ENCODE data around the gene FRMD4B.

DNA sequence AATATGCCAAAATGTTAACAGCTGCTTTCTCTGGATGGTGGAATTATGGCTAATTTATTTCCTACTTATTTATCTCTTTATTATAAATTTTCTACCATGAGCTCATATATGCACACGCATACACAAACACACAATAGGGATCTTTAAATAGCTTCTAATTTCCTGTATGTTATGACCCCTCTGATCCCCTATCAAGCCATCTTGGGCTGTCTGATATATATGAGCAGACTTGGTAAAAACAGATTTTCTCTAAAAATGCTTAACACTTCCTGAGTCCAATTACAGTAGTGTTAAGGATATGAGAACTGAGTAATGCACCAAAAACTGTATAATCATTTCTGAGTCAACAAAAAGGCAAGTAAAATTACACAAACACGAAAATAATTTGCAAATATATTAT, 211.4 kb downstream of the FRMD4B start:
- TF ChIP-seq, protein P1, sequence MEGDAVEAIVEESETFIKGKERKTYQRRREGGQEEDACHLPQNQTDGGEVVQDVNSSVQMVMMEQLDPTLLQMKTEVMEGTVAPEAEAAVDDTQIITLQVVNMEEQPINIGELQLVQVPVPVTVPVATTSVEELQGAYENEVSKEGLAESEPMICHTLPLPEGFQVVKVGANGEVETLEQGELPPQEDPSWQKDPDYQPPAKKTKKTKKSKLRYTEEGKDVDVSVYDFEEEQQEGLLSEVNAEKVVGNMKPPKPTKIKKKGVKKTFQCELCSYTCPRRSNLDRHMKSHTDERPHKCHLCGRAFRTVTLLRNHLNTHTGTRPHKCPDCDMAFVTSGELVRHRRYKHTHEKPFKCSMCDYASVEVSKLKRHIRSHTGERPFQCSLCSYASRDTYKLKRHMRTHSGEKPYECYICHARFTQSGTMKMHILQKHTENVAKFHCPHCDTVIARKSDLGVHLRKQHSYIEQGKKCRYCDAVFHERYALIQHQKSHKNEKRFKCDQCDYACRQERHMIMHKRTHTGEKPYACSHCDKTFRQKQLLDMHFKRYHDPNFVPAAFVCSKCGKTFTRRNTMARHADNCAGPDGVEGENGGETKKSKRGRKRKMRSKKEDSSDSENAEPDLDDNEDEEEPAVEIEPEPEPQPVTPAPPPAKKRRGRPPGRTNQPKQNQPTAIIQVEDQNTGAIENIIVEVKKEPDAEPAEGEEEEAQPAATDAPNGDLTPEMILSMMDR (conservative IDR thresholded peaks at IDR 0.05 in 1 of 2, IDR thresholded peaks at IDR 0.05 in 1 of 2; ENCODE audit: low read depth in 1 of 2, low read length in 2 of 2) = no peak
- TF ChIP-seq EZH2 (IDR thresholded peaks at IDR 0.05; ENCODE audit: low read length, missing control alignments) = no peak
